OCI-LY3 (cell line): ENCODE results near the gene HCK.
A peak's percentile ranks its signal among the peaks of the same experiment; 100 is the strongest.

Experiments
- H2AFZ ChIP-seq: fragments of 200-600, 300-600 bp; shearing (Covaris generic); 2 replicates; pipeline ENCODE4 v1.6.0; 2014; ENCODE audit warnings: antibody characterized with exemption, low read depth, low read length
- H3K27ac ChIP-seq: fragments of 200-600, 300-600 bp; sonication (generic); 2 replicates; pipeline ENCODE4 v1.5.1; 2014; ENCODE audit warnings: mild to moderate bottlenecking, low read length, moderate library complexity, mixed read lengths
- H3K27me3 ChIP-seq: fragments of 200-600, 300-600 bp; sonication (generic); 2 replicates; pipeline ENCODE4 v1.6.1; 2014; ENCODE audit warnings: low read depth, low read length, mixed read lengths
- H3K36me3 ChIP-seq: fragments of 200-600, 300-600 bp; sonication (generic); replicated peaks from 2 replicates; pipeline ENCODE3; 2014; ENCODE audit warnings: low read depth, low read length, mixed read lengths
- H3K4me1 ChIP-seq: fragments of 300-600, 200-600 bp; sonication (generic); 2 replicates; pipeline ENCODE4 v1.6.1; 2014; ENCODE audit warnings: low read length, mixed read lengths
- H3K4me2 ChIP-seq: fragments of 200-600, 300-600 bp; sonication (generic); 2 replicates; pipeline ENCODE4 v1.6.1; 2014; ENCODE audit warnings: low read length, mixed read lengths
- H3K4me3 ChIP-seq: fragments of 300-600, 200-600 bp; sonication (generic); 2 replicates; pipeline ENCODE4 v1.5.1; 2014; ENCODE audit warnings: antibody characterized with exemption, mild to moderate bottlenecking, low read length, moderate library complexity
- H3K79me2 ChIP-seq: fragments of 300-600, 200-600 bp; shearing (Covaris generic); 2 replicates; pipeline ENCODE4 v1.6.1; 2014; ENCODE audit warnings: mild to moderate bottlenecking, low read length, mixed read lengths
- H3K9ac ChIP-seq: fragments of 300-600, 200-600 bp; shearing (Covaris generic); 2 replicates; pipeline ENCODE4 v1.6.0; 2014; ENCODE audit warnings: mild to moderate bottlenecking, low read length, moderate library complexity
- H3K9me3 ChIP-seq: fragments of 200-600, 300-600 bp; shearing (Covaris generic); 2 replicates; pipeline ENCODE4 v1.6.1; 2014; ENCODE audit warnings: low read length, mixed read lengths; ENCODE audit not compliant: insufficient read depth
- H4K20me1 ChIP-seq: fragments of 200-600, 300-600 bp; sonication (generic); 2 replicates; pipeline ENCODE4 v1.6.1; 2016; ENCODE audit warnings: low read length, mixed read lengths; ENCODE audit not compliant: insufficient read depth
- CTCF ChIP-seq: fragments of 200-600, 300-600 bp; sonication (generic); IDR thresholded peaks from 2 replicates; pipeline ENCODE4 v1.5.1; 2014; ENCODE audit warnings: antibody characterized with exemption, low read length, low read depth
- EZH2phosphoT487 ChIP-seq: fragments of 200-600 bp; shearing (Covaris generic); IDR thresholded peaks from 2 replicates; pipeline ENCODE4 v1.6.1; 2018; ENCODE audit warnings: antibody characterized with exemption, mixed run types, low read depth

HCK gene

DNA sequence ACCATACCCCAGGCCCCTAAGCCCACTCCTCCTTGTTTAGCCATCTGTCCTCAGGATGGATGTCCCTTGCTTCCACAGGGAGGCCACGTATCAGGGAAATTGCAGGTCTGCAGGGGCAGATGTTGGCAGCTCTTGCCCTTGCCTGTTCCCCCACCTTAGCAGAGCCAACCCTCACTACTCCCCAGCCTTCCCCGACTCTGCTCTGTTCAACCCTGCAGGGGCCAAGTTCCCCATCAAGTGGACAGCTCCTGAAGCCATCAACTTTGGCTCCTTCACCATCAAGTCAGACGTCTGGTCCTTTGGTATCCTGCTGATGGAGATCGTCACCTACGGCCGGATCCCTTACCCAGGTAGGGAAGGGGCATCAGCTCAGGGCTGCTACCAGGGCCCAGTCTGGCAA is 46.7 kb downstream of the HCK start:
- TF ChIP-seq EZH2phosphoT487 (no peak), CTCF (no peak)
- H3K4me3 ChIP-seq = no peak overlapping the region
- H3K79me2 ChIP-seq = no peaks in the 10 kb centered on the region
- H2AFZ ChIP-seq = no peak overlapping the region
- no peak overlapping the region for H3K9ac ChIP-seq
- no peaks in the 10 kb centered on the region for H3K27me3 ChIP-seq
- peaks cover 75% of the 10 kb centered on the region for H3K36me3 ChIP-seq
- H3K4me1 ChIP-seq = no peaks in the 10 kb centered on the region
- H3K27ac ChIP-seq = no peak overlapping the region
- H4K20me1 ChIP-seq = no peaks in the 10 kb centered on the region; the same call in 1 of the 2 replicates
- H3K9me3 ChIP-seq = no peaks in the 10 kb centered on the region
- no peak overlapping the region for H3K4me2 ChIP-seq

DNA sequence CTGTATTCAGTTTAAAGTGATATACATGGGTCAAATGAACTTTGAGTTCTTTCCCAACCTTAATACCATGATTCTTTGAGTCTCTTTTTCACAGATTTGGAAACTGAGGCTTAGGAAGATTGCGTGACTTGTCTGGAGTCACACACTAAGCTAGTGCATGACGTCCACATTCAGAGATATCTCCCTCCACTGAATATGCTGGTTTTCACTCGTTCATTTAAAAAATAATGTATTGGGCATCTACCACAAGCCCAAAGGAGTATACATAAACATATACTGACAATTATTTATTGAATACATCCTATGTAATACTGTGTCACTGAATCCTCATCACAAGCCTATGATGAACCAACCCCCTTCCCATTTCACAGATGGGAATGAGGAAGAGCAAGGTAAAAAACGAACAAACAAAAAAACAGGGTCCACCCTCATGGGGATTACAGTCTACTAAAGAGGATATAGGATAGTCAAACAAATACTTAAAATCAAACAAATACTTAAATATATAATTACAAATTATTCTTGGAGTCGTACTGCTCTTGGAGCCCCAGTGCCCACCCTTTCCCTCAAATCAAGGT is 56.9 kb downstream of the HCK start:
- Histone ChIP-seq H3K4me3 (peak overlapping the region; percentile 86), H3K9me3 (no peaks in the 10 kb centered on the region), H4K20me1 (peaks cover 22% of the 10 kb centered on the region), H3K27me3 (no peaks in the 10 kb centered on the region), H3K4me1 (peaks cover 11% of the 10 kb centered on the region), H3K27ac (no peak overlapping the region), H3K4me2 (peak overlapping the region; percentile 24), H3K36me3 (peaks cover 15% of the 10 kb centered on the region), H3K9ac (no peak overlapping the region), H3K79me2 (peaks cover 44% of the 10 kb centered on the region), H2AFZ (peak overlapping the region; percentile 97; the same call in 1 of the 2 replicates)
- TF ChIP-seq EZH2phosphoT487 (no peak), CTCF (no peak)

GRCh38 chr20:32109392-32110172 is 57.5 kb downstream of the HCK start, which contains the start of gene TM9SF4:
TSS of gene TM9SF4 (plus strand) at chr20:32109714. CDS start at chr20:32109741, 27 bp downstream.
- Histone ChIP-seq H2AFZ (peak within 1 kb of the TSS; percentile 97), H3K79me2 (peaks cover 51% of the 10 kb centered on the region)

More at GRCh38 chr20:32109392-32110172, 57.5 kb downstream of the HCK start, which contains the start of gene TM9SF4:
- Histone ChIP-seq H3K9me3 (no peaks in the 10 kb centered on the region), H3K27me3 (no peaks in the 10 kb centered on the region), H3K36me3 (peaks cover 15% of the 10 kb centered on the region), H3K9ac (peak within 1 kb of the TSS; percentile 93), H3K4me2 (peak within 1 kb of the TSS; percentile 95), H3K27ac (peak within 1 kb of the TSS; percentile 84), H4K20me1 (peaks cover 28% of the 10 kb centered on the region), H3K4me1 (peaks cover 11% of the 10 kb centered on the region), H3K4me3 (peak within 1 kb of the TSS; percentile 86)
- TF ChIP-seq CTCF (no peak), EZH2phosphoT487 (no peak)
